HCT116 (cell line): ENCODE measurements around the gene FOXRED1. TPM values are rescaled to one million over a fixed set of nuclear protein-coding genes. Genes with fewer than 3 reads are reported as not detected.

Experiments used
- ATAC-seq: fragments of 200-7000 bp; cut with Tn5 transposase; 2 replicates; pipeline ENCODE4 v1.9.1; 2020; ENCODE audit warnings: mild to moderate bottlenecking, moderate library complexity
- BruUV-seq: library from RNA; stranded (reverse); fragments of 400-500 nt; replicated peaks from 2 replicates; lab custom pipeline; 2021; lab: Mats Ljungman, UMichigan
- CTCF ChIA-PET: fragments of 300-600 bp; sonication (Branson Sonifier 250); formaldehyde crosslinking; loops from one replicate; lab custom pipeline; 2021; ENCODE audit warnings: antibody characterized with exemption; lab: Charles Lee
- POLR2A ChIA-PET: fragments of 300-600, 350-600 bp; sonication (Branson Sonifier 250); formaldehyde crosslinking; loops from one replicate; lab custom pipeline; 2021; ENCODE audit warnings: antibody characterized with exemption; lab: Charles Lee
- RAD21 ChIA-PET, 2 experiments: fragments of 300-600 bp; sonication (Branson Sonifier 250); formaldehyde crosslinking; loops; one replicate each; lab custom pipeline; 2023; ENCODE audit warnings: low total read pairs in 2 of 2; ENCODE audit not compliant: uncharacterized antibody in 2 of 2, unreplicated experiment in 2 of 2, low non-redundant PET in 1 of 2; lab: Charles Lee
- DNase-seq: peaks from one replicate; pipeline ENCODE4 v3.0.0-alpha.2; 2010; ENCODE audit warnings: low read depth, low spot score
- H2AFZ ChIP-seq: fragments of 200-600 bp; shearing (Covaris generic), sonication (generic); 2 replicates; pipeline ENCODE4 v1.6.1; 2017; ENCODE audit warnings: low read depth, mixed run types, mixed read lengths, antibody characterized with exemption, low read length; ENCODE audit not compliant: poor library complexity, severe bottlenecking
- H3K27ac ChIP-seq: 2 replicates; pipeline ENCODE4 v1.5.1; 2012; ENCODE audit warnings: low read depth, low read length
- H3K27me3 ChIP-seq: fragments of 200-600 bp; sonication (generic); 2 replicates; pipeline ENCODE4 v1.6.1; 2016; ENCODE audit warnings: mixed run types, low read length, mixed read lengths; ENCODE audit not compliant: insufficient read depth
- H3K36me3 ChIP-seq, 2 experiments: fragments of 200-500 bp in 1 of 2; fragments of 200-600 bp in 1 of 2; sonication (Bioruptor generic) in 1 of 2; sonication (generic) in 1 of 2; 2 replicates each; pipeline versions ENCODE4 v1.5.1 to v1.6.1; 2014 to 2016; ENCODE audit warnings: low read length in 2 of 2, inconsistent platforms in 1 of 2, mixed read lengths in 1 of 2, mixed run types in 1 of 2; ENCODE audit not compliant: insufficient read depth in 2 of 2, control insufficient read depth in 1 of 2
- H3K4me1 ChIP-seq, 2 experiments: fragments of 200-600 bp in 1 of 2; sonication (generic) in 1 of 2; 2 replicates each; pipeline versions ENCODE4 v1.5.1 to v1.6.1; 2012 to 2017; ENCODE audit warnings: low read length in 2 of 2, inconsistent platforms in 1 of 2, mild to moderate bottlenecking in 1 of 2, mixed read lengths in 1 of 2, mixed run types in 1 of 2, moderate library complexity in 1 of 2; ENCODE audit not compliant: insufficient read depth in 2 of 2, control insufficient read depth in 1 of 2
- H3K4me2 ChIP-seq: fragments of 200-600 bp; sonication (generic); 2 replicates; pipeline ENCODE4 v1.6.1; 2017; ENCODE audit warnings: mixed run types, low read length, mixed read lengths
- H3K4me3 ChIP-seq, 2 experiments: fragments of 200-600 bp in 1 of 2; sonication (generic) in 1 of 2; replicated peaks in 1 of 2; 2 replicates each; pipeline ENCODE4 v1.5.1; 2011 to 2016; ENCODE audit warnings: low read length in 2 of 2, control low read depth in 1 of 2, low read depth in 1 of 2, mild to moderate bottlenecking in 1 of 2, mixed read lengths in 1 of 2, mixed run types in 1 of 2
- H3K79me2 ChIP-seq: fragments of 200-600 bp; sonication (generic); 2 replicates; pipeline ENCODE4 v1.6.1; 2017; ENCODE audit warnings: mild to moderate bottlenecking, mixed run types, low read length, moderate library complexity, mixed read lengths; ENCODE audit not compliant: insufficient read depth
- H3K9ac ChIP-seq: fragments of 200-600 bp; sonication (generic); 2 replicates; pipeline ENCODE4 v1.6.1; 2016; ENCODE audit warnings: low read length, mixed read lengths
- H3K9me2 ChIP-seq: fragments of 200-600 bp; sonication (generic), shearing (Covaris generic); 2 replicates; pipeline ENCODE4 v1.6.1; 2017; ENCODE audit warnings: mixed run types, mild to moderate bottlenecking, moderate library complexity; ENCODE audit not compliant: insufficient read depth
- H3K9me3 ChIP-seq, 2 experiments: fragments of 200-500 bp in 1 of 2; fragments of 200-600 bp in 1 of 2; sonication (Bioruptor generic) in 1 of 2; sonication (generic) in 1 of 2; 2 replicates each; pipeline ENCODE4 v1.6.1; 2014 to 2017; ENCODE audit warnings: low read length in 2 of 2, mixed read lengths in 2 of 2, inconsistent platforms in 1 of 2, low read depth in 1 of 2, mild to moderate bottlenecking in 1 of 2, mixed run types in 1 of 2, moderate library complexity in 1 of 2; ENCODE audit not compliant: control insufficient read depth in 1 of 2, insufficient read depth in 1 of 2
- H4K20me1 ChIP-seq: fragments of 200-600 bp; sonication (generic), shearing (Covaris generic); 2 replicates; pipeline ENCODE4 v1.6.1; 2017; ENCODE audit warnings: mixed run types, mild to moderate bottlenecking, moderate library complexity; ENCODE audit not compliant: insufficient read depth
- CBX3 ChIP-seq: IDR thresholded peaks from 2 replicates; pipeline ENCODE4 v1.6.1; 2012; ENCODE audit warnings: low read depth
- CEBPB ChIP-seq: IDR thresholded peaks from 2 replicates; pipeline ENCODE4 v1.6.1; 2012; ENCODE audit warnings: low read depth
- EZH2 ChIP-seq: fragments of 200-600 bp; sonication (generic); IDR thresholded peaks from 2 replicates; pipeline ENCODE4 v1.6.1; 2017; ENCODE audit warnings: antibody characterized with exemption, mixed run types
- EZH2phosphoT487 ChIP-seq: fragments of 200-600 bp; IDR thresholded peaks from 2 replicates; pipeline ENCODE4 v1.6.1; 2018; ENCODE audit warnings: antibody characterized with exemption, borderline replicate concordance
- JUND ChIP-seq: IDR thresholded peaks from 2 replicates; pipeline ENCODE4 v1.6.1; 2012
- POLR2A ChIP-seq: IDR thresholded peaks from 2 replicates; pipeline ENCODE4 v1.7.0; 2011; ENCODE audit warnings: borderline replicate concordance; ENCODE audit not compliant: insufficient read depth, insufficient read length; ENCODE audit errors: extremely low read depth
- RAD21 ChIP-seq: IDR thresholded peaks from 2 replicates; pipeline ENCODE4 v1.6.1; 2012; ENCODE audit warnings: low read depth, mild to moderate bottlenecking
- SP1 ChIP-seq: IDR thresholded peaks from 2 replicates; pipeline ENCODE4 v1.6.1; 2012; ENCODE audit warnings: low read depth
- SRF ChIP-seq: IDR thresholded peaks from 2 replicates; pipeline ENCODE4 v1.6.1; 2012; ENCODE audit warnings: low read depth
- TCF7L2 ChIP-seq: IDR thresholded peaks from 2 replicates; pipeline ENCODE4 v1.7.0; 2011; ENCODE audit warnings: borderline replicate concordance, inconsistent platforms; ENCODE audit not compliant: insufficient read depth, insufficient read length; ENCODE audit errors: extremely low read depth
- YY1 ChIP-seq: IDR thresholded peaks from 2 replicates; pipeline ENCODE4 v1.6.1; 2011; ENCODE audit warnings: low read length, low read depth, moderate library complexity, mild to moderate bottlenecking; ENCODE audit not compliant: insufficient replicate concordance; ENCODE audit errors: extremely low read depth
- ZFX ChIP-seq: fragments of 450-650 bp; IDR thresholded peaks from 2 replicates; pipeline ENCODE4 v1.6.1; 2017
- ZNF274 ChIP-seq: fragments of 200-500 bp; sonication (Bioruptor generic); IDR thresholded peaks from 2 replicates; pipeline ENCODE4 v1.6.1; 2014; ENCODE audit warnings: mild to moderate bottlenecking, low read depth, low read length, inconsistent platforms
- intact Hi-C: fragments of 100-400 bp; cut with micrococcal nuclease; formaldehyde crosslinking; loops from 2 replicates; pipeline ENCODE4 v1.10.0; 2022
- total RNA-seq: library from RNA; stranded (reverse); gene quantifications from one replicate; pipeline ENCODE4 v1.2.1, GENCODE V29; 2021; ENCODE audit not compliant: unreplicated experiment
- TF ChIP-seq, protein P1 (sequence below): IDR thresholded peaks from 2 replicates; pipeline ENCODE4 v1.6.1; 2011; ENCODE audit warnings: mild to moderate bottlenecking, low read length, moderate library complexity; ENCODE audit not compliant: insufficient replicate concordance; ENCODE audit errors: extremely low read depth
- TF ChIP-seq, protein P2 (sequence below): IDR thresholded peaks from 2 replicates; pipeline ENCODE4 v1.6.1; 2012; ENCODE audit warnings: low read depth
- TF ChIP-seq, protein P3 (sequence below), 3 experiments: fragments of 200-600 bp in 1 of 3; sonication (generic) in 1 of 3; IDR thresholded peaks in 2 of 3; conservative IDR thresholded peaks in 1 of 3; 2 replicates each; pipeline ENCODE4 v1.5.1; 2012 to 2017; ENCODE audit warnings: low read depth in 2 of 3, low read length in 2 of 3, antibody characterized with exemption in 1 of 3, borderline replicate concordance in 1 of 3, control low read depth in 1 of 3, mild to moderate bottlenecking in 1 of 3, mixed read lengths in 1 of 3, mixed run types in 1 of 3, moderate library complexity in 1 of 3; ENCODE audit not compliant: insufficient read depth in 1 of 3

FOXRED1 gene
- total RNA-seq, 1 experiment from 2014 or later: 41.3 TPM

DNA sequence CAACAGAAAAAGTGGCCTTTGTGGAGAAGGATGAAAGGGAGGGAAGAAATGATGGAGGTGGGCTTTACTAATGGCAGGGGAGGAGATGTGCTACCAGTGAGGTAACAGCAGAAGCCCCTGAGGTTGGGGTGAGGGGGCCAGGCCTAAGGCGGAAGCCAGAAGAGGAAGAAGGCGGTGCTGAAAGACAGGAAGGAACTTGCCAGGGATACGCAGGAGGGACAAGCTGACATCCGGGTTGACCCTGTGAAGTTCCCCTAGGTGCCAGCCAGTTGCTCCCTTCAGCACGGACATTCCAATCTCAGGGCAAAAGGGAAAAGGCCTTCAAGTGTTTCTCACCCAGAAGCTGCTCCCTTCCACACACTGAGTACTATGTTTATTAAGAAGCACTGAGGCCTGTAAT is 11.6 kb downstream of the FOXRED1 start:
- no peaks in the 10 kb centered on the region for H4K20me1 ChIP-seq
- CTCF ChIA-PET: no interaction called here
- TF ChIP-seq, protein P1, sequence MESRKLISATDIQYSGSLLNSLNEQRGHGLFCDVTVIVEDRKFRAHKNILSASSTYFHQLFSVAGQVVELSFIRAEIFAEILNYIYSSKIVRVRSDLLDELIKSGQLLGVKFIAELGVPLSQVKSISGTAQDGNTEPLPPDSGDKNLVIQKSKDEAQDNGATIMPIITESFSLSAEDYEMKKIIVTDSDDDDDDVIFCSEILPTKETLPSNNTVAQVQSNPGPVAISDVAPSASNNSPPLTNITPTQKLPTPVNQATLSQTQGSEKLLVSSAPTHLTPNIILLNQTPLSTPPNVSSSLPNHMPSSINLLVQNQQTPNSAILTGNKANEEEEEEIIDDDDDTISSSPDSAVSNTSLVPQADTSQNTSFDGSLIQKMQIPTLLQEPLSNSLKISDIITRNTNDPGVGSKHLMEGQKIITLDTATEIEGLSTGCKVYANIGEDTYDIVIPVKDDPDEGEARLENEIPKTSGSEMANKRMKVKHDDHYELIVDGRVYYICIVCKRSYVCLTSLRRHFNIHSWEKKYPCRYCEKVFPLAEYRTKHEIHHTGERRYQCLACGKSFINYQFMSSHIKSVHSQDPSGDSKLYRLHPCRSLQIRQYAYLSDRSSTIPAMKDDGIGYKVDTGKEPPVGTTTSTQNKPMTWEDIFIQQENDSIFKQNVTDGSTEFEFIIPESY: no peak
- TF ChIP-seq ZNF274 (no peak), SP1 (no peak), TCF7L2 (no peak), YY1 (no peak), EZH2phosphoT487 (no peak), RAD21 (no peak), POLR2A (no peak), ZFX (no peak), EZH2 (no peak), CEBPB (no peak), CBX3 (no peak), JUND (no peak), SRF (no peak)
- TF ChIP-seq, protein P2, sequence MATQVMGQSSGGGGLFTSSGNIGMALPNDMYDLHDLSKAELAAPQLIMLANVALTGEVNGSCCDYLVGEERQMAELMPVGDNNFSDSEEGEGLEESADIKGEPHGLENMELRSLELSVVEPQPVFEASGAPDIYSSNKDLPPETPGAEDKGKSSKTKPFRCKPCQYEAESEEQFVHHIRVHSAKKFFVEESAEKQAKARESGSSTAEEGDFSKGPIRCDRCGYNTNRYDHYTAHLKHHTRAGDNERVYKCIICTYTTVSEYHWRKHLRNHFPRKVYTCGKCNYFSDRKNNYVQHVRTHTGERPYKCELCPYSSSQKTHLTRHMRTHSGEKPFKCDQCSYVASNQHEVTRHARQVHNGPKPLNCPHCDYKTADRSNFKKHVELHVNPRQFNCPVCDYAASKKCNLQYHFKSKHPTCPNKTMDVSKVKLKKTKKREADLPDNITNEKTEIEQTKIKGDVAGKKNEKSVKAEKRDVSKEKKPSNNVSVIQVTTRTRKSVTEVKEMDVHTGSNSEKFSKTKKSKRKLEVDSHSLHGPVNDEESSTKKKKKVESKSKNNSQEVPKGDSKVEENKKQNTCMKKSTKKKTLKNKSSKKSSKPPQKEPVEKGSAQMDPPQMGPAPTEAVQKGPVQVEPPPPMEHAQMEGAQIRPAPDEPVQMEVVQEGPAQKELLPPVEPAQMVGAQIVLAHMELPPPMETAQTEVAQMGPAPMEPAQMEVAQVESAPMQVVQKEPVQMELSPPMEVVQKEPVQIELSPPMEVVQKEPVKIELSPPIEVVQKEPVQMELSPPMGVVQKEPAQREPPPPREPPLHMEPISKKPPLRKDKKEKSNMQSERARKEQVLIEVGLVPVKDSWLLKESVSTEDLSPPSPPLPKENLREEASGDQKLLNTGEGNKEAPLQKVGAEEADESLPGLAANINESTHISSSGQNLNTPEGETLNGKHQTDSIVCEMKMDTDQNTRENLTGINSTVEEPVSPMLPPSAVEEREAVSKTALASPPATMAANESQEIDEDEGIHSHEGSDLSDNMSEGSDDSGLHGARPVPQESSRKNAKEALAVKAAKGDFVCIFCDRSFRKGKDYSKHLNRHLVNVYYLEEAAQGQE: no peak
- TF ChIP-seq, protein P3, sequence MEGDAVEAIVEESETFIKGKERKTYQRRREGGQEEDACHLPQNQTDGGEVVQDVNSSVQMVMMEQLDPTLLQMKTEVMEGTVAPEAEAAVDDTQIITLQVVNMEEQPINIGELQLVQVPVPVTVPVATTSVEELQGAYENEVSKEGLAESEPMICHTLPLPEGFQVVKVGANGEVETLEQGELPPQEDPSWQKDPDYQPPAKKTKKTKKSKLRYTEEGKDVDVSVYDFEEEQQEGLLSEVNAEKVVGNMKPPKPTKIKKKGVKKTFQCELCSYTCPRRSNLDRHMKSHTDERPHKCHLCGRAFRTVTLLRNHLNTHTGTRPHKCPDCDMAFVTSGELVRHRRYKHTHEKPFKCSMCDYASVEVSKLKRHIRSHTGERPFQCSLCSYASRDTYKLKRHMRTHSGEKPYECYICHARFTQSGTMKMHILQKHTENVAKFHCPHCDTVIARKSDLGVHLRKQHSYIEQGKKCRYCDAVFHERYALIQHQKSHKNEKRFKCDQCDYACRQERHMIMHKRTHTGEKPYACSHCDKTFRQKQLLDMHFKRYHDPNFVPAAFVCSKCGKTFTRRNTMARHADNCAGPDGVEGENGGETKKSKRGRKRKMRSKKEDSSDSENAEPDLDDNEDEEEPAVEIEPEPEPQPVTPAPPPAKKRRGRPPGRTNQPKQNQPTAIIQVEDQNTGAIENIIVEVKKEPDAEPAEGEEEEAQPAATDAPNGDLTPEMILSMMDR (IDR thresholded peaks at IDR 0.05 in 2 of 3, conservative IDR thresholded peaks at IDR 0.05 in 1 of 3; ENCODE audit: borderline replicate concordance in 1 of 3, insufficient read depth in 1 of 3, low read depth in 2 of 3, low read length in 2 of 3): no peak
- no peaks in the 10 kb centered on the region for H3K27me3 ChIP-seq
- intact Hi-C loops: no loop called here
- peaks cover 0 to 7% of the 10 kb centered on the region in 2 experiments; a peak in 2 of 4 replicates for H3K36me3 ChIP-seq
- H3K9me3 ChIP-seq: no peaks in the 10 kb centered on the region
- H2AFZ ChIP-seq: no peak overlapping the region
- RAD21 ChIA-PET: no interaction called here
- H3K9ac ChIP-seq: no peak overlapping the region
- H3K9me2 ChIP-seq: no peaks in the 10 kb centered on the region
- ATAC-seq: no peak
- H3K27ac ChIP-seq: no peak overlapping the region
- H3K4me3 ChIP-seq: no peak overlapping the region
- no TSS peak for BruUV-seq
- H3K79me2 ChIP-seq: 0 out of 2 replicates have a peak, but pooled peaks cover 10% of the 10 kb centered on the region
- POLR2A ChIA-PET: interaction anchor here (1.3 kb wide), 1 partner anchor 11 kb away, joined by 4 read pairs; the partner anchor contains the start of genes FOXRED1 and SRPRA
- H3K4me1 ChIP-seq: peaks cover 11 to 26% of the 10 kb centered on the region in 2 experiments; a peak in 3 of 4 replicates
- no peak for DNase-seq
- no peak overlapping the region for H3K4me2 ChIP-seq
